ENCODE data around the gene SDHB.

The SDHB gene

DNA sequence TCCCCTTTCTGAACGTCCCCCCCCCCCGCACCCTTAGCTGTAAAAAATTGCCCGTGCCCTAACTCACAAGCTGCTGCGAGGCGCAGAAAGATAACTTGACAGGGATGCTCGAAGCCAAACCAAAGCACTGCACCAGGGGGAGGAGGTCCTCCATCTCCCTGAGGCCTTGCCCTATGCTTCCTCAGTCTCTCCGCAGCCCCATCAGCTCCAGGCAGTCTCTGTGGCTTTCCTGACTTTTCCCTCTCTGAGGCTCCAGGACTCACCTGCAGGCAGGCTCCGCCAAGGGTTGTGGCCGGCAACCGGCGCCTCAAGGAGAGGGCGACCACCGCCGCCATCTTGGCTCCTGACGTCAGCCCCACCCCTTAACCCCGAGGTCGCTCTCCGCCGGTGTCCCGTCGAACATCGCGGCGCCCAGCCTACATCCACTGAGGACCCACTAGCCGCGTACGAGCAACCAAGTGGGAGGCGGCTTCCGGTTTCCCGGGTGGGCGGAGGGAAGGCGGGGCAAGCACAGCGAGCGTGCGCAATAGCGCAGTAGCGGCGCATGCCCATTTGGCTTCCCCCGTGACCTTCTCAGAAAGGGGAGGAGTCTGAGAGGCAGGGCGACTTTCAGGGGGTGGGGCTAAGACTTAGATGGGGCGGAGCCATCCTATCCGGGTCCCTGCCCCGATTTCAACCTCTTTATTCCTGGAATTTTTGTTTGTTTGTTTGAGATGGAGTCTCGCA, at the start of gene SDHB:
SDHB (minus strand) TSS at position 348 of the 726 bp plus-strand sequence; CDS start at position 335, 13 bp downstream.
- DNase-seq (ENCODE audit: low read depth), result peak; percentile 98

DNA sequence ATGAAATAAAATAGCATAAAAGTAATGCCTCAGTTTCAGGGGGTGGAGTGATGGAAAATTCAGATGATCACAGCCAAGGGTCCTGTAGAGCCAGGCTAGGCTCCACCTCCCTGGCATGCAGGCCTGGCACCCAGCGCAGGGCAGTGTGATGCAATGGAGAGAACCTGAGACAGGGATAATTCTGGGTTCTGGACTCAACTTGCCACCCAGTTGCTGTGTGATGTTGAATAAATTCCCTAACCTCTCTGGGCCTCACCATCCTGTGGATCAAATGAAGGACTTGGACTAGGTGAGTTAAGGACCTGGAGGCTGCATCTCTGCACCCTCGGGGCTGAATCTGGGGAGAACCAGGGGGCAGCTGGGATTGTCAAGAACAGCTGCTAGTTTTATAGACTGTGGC, 48.4 kb upstream of the SDHB start:
- no peak for DNase-seq (ENCODE audit: low read depth)

DNA sequence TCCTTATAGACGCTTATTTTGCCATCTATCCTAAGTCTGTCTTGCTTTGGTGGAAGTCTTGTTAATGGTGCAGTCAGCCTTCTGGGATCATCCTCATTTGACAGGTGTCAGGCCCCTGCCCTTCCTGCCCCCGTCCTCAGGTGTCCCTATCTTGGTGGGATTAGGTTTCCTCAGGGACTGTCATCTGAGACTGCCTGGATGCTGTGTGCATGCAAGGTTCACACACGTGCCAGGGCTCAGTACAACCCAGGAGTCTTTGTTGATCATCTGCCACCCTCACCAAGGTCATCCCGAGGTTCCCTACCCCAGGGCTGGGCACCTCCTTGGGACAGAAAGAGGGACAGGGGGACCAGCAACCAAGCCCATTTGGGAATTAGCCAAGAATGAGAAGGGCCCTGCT, 47.4 kb upstream of the SDHB start:
- DNase-seq (ENCODE audit: low read depth), result no peak

DNA sequence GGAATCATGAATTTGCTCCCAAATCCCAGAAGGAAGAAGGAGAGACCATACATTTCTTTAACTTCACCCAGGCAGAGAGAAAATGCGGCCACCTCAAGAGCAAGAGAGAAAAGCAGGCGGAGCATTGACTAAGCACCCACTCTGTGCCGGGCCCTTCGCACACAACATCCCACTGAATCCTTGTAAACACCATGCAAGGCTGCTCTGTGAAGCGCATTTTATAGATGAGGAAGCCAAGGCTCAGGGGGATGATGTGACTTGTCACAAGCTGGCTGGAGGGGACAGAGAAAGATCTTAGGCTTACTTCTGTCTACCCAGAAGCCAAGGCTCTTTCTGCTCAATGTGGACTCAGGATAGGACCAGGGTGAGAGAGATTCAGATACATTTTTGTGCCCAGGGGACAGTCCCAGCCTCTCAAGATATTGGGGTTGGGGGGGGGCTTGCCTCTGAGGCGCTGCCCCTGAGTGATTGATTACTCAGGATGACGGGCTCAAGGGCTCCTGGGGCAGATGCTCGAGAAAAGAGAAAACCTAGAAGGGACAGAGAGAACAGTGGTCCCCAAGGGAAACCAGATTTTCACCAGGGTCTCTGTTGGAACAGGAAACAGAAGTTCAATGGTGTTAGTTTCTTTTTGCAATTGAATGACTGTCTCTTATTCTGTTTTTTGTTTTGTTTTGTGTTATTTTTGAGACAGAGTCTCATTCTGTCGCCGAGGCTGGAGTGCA, 45.9 kb upstream of the SDHB start:
- no peak for DNase-seq (ENCODE audit: low read depth)

GRCh38 chr1:17098446-17099317, 44.9 kb upstream of the SDHB start:
- DNase-seq (ENCODE audit: low read depth), result peak; percentile 70

GRCh38 chr1:17097787-17098186, 44.0 kb upstream of the SDHB start:
- DNase-seq (ENCODE audit: low read depth), result no peak

DNA sequence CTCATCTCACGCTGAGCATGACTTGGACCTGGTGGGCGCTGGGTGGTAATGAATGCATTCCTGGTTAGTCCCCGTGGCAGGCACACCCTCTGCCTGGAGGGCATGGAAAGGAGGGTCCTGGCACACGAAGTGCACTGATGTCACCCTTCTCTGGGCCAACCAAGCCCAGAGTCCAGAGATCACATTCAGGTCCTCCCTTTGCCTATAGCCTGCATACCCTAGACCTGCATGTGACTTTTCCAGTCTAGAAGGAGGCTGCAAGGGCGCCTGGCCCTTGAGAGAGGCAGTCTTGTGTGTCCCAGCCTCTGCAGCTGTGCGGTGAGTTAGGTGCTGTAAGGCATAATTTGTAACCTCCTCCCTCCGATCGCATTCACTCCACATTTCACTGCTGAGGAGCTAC, 43.3 kb upstream of the SDHB start:
- DNase-seq (ENCODE audit: low read depth), result no peak

- no peak for DNase-seq (ENCODE audit: low read depth)
These were observed 42.8 kb upstream of the SDHB start for GRCh38 chr1:17096584-17096983.

- DNase-seq (ENCODE audit: low read depth), result no peak
These were observed 41.3 kb upstream of the SDHB start for GRCh38 chr1:17095141-17095540.

DNA sequence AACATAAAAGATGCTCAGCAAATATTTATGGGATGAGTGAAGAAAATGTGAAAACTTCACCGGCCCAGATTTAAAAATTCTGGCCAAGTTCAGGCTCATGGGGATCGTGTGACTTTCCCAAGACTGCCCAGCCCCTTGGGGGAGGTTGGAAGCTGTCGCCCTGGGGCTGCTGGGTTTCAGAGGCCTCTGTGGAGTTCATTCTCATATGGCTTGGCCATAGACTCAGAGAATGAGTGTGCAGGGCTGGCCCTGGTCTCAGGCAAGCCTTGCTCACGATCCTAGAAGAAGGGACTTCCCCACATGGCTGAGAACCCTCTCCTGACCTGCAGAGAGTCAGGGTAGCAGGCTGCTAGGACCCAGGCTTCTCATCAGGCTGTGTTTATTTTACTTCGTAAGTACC, 40.8 kb upstream of the SDHB start:
- DNase-seq (ENCODE audit: low read depth), result peak; percentile 37

DNA sequence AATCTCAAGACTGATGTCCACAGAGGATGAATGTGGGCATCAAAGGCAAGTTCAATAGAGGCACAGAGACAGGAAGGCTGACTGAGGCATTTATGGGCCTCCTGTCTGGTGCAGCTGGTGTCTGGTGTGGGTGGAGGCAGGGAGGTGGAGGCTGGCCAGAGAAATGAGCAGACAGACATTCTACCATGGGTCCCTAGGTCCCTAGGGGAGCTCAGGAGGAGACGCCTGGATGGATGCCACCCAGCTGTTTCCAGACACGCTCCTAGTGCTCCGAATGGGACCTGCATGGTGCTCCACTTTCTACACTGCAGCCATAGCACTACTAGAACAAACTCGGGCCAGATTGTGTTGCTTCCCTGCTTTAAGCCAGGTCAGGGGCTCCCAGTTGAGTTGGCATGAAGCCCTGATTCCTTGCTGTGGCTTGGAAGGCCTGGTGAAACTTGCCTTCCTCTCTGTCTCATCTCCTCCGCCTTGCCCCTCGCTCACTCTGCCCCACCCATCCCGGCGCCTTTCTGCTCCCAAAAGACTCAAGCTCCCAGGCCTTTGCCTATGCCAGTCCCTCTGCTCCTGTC, 40.1 kb upstream of the SDHB start:
- no peak for DNase-seq (ENCODE audit: low read depth)

- no peak for DNase-seq (ENCODE audit: low read depth)
These were observed 37.4 kb upstream of the SDHB start for GRCh38 chr1:17091252-17091651.

GRCh38 chr1:17089506-17089905, 35.7 kb upstream of the SDHB start:
- no peak for DNase-seq (ENCODE audit: low read depth)

- peak; percentile 12 for DNase-seq (ENCODE audit: low read depth)
These were observed 32.9 kb upstream of the SDHB start for GRCh38 chr1:17086751-17087150.

DNA sequence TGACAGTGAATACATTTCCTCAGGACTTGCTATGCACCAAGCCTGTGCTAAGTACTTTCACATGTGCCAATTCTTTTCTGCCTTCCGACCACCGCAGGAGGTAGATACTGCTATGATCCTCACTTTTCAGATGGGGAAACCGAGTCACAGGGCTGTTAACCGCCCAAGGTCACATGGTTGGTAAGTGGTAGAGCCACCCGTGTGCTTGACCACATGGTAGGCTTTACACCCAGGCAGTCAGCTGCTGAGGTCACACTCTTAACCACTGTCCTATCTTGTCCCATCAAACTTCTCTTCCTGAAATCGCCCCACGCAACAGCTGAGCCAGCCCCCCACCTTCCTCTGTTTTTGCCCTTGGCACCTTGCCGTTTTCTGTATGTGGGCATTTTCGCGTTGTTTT, 31.0 kb upstream of the SDHB start:
- DNase-seq (ENCODE audit: low read depth), result no peak

DNA sequence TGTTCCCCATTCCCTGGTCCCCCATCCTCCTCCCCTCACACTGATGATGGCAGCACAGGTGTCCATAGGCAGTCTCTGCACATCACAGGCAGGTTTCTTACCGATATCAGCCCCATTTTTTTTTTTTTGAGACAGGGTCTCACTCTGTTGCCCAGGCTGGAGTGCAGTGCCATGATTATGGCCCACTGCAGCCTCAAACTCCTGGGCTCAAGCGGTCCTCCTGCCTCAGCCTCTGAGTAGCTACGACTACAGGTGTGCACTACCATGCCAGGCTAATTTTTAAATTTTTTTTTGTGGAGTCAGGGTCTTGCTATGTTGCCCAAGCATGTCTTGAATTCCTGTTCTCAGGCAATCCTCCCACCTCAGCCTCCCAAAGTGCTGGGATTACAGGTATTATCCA, 28.9 kb upstream of the SDHB start:
- no peak for DNase-seq (ENCODE audit: low read depth)

DNA sequence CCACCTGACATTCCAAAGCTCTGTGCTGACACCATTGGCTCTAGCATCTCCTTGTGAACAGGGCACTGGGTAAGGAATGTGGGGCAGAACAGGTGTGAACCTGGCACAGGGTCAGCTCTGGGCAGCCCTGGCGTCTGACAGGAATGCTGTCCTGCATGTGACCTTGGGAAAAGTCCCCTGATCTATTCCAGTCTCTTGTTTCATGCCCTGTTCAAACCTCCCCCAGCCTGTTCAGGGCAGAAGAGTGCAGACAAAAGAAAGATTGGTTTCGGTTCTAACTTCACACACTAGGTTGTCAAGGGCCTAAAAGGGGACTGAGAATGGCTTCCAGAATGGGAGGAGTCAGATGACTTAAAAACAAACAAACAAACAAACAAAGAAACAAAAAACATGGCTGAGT, 27.6 kb upstream of the SDHB start:
- no peak for DNase-seq (ENCODE audit: low read depth)

DNA sequence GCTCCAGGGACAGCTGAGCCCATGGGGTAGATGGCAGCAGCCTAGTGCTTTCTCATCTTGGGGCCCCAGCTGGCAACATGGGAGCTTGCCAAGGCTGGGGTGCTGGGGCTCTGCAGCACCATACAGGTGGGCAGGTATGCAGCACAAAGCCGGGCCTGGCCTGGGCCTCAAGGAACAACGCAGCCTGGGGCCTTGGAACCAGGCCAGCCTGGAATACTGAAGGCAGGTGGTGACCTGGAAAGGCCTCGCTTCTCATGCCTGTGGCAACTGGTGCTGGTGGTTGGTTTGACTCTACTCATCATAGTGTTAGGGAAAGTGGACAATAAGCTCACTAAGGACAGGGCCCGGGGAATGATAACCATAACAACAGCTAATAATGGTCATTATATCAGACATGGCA, 27.0 kb upstream of the SDHB start:
- no peak for DNase-seq (ENCODE audit: low read depth)

- DNase-seq (ENCODE audit: low read depth), result no peak
These were observed 26.4 kb upstream of the SDHB start for GRCh38 chr1:17080085-17080759.

GRCh38 chr1:17078991-17079868, 25.4 kb upstream of the SDHB start:
- no peak for DNase-seq (ENCODE audit: low read depth)

All from EH (cell line).